GM21526 (cell line): ENCODE results near the gene RRP1B.

ENCODE experiments used
- ATAC-seq: cut with Tn5 transposase; IDR thresholded peaks from one replicate; pipeline ENCODE4 v1.9.1; 2021; ENCODE audit warnings: moderate library complexity; ENCODE audit not compliant: unreplicated experiment, low FRiP score

Gene RRP1B

GRCh38 chr21:43720539-43721166, 61.3 kb downstream of the RRP1B start:
- no peak for ATAC-seq

- no peak for ATAC-seq
Observed at GRCh38 chr21:43721206-43721605, 61.8 kb downstream of the RRP1B start.

GRCh38 chr21:43721939-43722338, 62.6 kb downstream of the RRP1B start:
- ATAC-seq, result no peak

GRCh38 chr21:43723648-43724047, 64.3 kb downstream of the RRP1B start:
- no peak for ATAC-seq

- ATAC-seq, result no peak
Observed at GRCh38 chr21:43726686-43727518, 67.5 kb downstream of the RRP1B start.

GRCh38 chr21:43727519-43728153, 68.3 kb downstream of the RRP1B start:
- no peak for ATAC-seq

- peak; percentile 3 for ATAC-seq
Observed at GRCh38 chr21:43728154-43728466, 68.8 kb downstream of the RRP1B start.

GRCh38 chr21:43728467-43729390, 69.4 kb downstream of the RRP1B start:
- ATAC-seq, result peak; percentile 47

- ATAC-seq, result no peak
Observed at GRCh38 chr21:43731476-43731875, 72.1 kb downstream of the RRP1B start.

GRCh38 chr21:43731891-43732711, 72.7 kb downstream of the RRP1B start:
- ATAC-seq, result no peak

- no peak for ATAC-seq
Observed at GRCh38 chr21:43733060-43733459, 73.7 kb downstream of the RRP1B start.

GRCh38 chr21:43733529-43734071, 74.2 kb downstream of the RRP1B start:
- ATAC-seq, result no peak

GRCh38 chr21:43734131-43734927, 75.0 kb downstream of the RRP1B start:
- no peak for ATAC-seq

GRCh38 chr21:43734928-43735229, 75.5 kb downstream of the RRP1B start:
- ATAC-seq, result no peak

GRCh38 chr21:43735236-43736091, 76.1 kb downstream of the RRP1B start:
- no peak for ATAC-seq

GRCh38 chr21:43736224-43736883, 77.0 kb downstream of the RRP1B start:
- ATAC-seq, result no peak

- ATAC-seq, result no peak
Observed at GRCh38 chr21:43737158-43737950, 78.0 kb downstream of the RRP1B start.
